ENCODE measurements around the gene TM7SF3.

The TM7SF3 gene

GRCh38 chr12:27014859-27015729 lies 910 bp upstream of the TM7SF3 start:
- DNase-seq = no peak

DNA sequence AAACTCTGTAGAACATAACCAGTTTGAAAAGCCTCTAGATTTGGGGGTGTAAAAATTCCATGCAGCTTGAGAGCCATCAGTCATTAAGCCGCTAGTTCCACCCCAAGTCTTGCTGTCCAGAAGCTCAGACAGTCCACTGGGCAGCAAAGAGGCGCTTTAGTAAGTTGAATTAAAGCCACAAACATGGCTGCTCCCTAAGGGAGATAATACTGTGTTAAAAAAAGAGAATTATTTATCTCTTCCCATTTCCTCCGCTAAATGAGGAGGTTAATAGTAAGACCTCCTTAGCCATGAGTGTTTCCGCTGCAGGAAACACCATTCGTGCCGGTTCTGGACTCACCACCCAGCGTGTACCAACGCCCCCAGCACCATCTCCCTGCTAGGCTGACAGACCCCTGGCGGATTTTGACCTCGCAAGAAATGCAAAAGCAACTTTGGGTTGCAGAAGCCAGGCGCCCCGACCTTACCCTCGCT lies 536 bp downstream of the TM7SF3 start:
- DNase-seq = no peak

DNA sequence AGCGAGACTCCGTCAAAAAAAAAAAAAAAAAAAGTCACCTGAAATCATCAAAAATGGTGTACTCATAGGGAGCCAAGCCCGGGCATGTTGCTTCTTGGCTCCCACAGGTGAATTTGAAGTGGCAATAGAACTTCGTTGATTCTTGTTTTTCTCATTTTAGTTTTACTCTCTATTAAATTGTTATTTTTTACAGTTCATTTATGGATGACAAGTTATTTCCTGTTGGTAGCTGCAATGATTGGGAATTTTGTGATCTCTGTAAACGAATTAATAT lies 1.3 kb downstream of the TM7SF3 start:
- no peak for DNase-seq

DNA sequence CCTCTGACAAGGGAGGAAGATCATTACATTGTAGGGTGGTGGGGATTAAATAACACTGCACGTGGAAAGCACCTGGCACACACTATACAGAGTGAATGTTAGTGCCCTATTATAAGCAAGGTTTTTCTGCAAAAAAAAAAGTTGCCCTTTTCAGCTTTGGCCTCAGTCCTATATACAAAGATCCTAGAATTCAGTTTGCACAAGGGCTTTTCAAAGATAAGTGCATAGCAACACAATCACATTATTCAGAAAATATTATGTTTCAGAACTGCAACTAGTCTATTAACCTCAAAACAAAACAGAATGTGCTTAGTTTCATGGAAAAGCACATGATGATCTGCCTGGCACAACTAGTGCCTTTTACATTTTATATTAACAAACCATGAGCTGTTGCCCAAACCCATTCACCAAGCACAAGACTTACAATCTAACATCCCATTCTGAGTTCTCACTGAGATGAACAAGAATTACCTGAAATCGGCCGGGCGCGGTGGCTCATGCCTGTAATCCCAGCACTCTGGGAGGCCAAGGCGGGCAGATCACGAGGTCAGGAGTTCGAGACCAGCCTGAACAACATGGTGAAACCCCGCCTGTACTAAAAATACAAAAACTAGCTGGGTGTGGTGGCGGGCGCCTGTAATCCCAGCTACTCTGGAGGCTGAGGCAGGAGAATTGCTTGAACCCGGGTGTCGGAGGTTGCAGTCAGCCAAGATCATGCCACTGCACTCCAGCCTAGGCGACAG lies 1.8 kb downstream of the TM7SF3 start:
- DNase-seq = no peak

GRCh38 chr12:27009881-27010301 lies 4.3 kb downstream of the TM7SF3 start:
- DNase-seq = no peak

DNA sequence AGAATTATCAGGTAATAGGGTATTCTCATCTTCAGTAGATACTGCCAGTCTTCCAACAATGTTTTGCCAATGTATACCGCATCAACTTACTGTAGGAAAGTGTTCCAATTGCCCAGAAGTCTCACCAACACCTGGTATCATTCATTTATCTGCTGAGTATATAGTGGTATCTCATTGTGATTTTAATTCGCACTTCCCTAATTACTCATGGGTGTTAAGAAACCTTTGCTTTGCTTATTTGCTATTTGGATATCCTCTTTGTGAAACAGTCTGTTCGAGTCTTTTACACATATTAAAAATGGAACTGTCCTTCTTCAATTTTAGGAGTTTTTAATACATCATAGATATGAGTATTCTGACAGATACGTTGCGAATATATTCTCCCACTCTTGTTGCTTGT lies 6.1 kb downstream of the TM7SF3 start:
- no peak for DNase-seq

DNA sequence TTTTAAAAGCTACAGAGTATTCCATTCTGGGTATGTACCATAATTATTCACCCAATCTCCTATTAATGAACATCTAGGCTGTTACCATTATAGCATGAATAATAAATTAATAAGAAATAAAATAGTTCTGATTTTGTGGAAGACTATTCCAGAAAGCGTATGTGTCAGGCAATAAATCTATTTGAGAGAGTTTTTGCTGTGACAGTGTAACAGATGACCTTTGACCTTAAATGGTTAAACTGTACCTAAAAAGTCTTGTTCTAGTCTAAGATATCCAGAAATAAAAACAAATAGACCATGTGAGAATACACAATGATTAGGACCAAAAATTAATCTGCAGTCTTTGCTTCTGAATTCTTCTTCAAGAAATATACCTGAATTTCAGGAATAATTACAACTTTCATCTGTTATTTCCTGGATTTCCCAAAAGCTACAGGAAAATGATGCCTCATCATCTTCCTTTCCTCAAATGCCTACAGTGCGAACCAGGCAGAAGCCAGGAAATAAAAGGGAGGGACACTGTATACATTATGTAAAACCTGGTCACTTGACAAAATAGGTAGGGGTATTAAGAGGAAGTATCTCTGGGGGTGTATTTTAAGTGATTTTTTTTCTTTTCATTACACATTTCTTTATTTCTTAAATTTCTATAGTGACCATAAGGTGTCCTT lies 7.3 kb downstream of the TM7SF3 start:
- DNase-seq = no peak

DNA sequence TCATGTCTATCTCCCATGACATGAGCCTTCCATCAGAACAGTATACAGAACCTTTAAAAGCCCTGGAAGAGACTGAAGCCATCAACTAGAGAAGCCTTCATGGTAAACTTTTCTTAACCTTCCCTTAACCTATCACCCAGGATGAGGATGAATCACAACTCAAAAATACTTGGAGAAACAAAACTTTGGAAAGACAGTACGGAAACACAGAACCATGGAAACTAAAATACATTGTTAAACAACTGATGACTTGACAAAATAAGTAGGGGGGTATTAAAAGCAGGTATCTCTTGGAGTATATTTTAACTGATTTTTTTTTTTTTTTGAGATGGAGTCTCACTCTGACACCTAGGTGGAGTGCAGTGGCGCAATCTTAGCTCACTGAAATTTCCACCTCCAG lies 8.7 kb downstream of the TM7SF3 start:
- DNase-seq = no peak

DNA sequence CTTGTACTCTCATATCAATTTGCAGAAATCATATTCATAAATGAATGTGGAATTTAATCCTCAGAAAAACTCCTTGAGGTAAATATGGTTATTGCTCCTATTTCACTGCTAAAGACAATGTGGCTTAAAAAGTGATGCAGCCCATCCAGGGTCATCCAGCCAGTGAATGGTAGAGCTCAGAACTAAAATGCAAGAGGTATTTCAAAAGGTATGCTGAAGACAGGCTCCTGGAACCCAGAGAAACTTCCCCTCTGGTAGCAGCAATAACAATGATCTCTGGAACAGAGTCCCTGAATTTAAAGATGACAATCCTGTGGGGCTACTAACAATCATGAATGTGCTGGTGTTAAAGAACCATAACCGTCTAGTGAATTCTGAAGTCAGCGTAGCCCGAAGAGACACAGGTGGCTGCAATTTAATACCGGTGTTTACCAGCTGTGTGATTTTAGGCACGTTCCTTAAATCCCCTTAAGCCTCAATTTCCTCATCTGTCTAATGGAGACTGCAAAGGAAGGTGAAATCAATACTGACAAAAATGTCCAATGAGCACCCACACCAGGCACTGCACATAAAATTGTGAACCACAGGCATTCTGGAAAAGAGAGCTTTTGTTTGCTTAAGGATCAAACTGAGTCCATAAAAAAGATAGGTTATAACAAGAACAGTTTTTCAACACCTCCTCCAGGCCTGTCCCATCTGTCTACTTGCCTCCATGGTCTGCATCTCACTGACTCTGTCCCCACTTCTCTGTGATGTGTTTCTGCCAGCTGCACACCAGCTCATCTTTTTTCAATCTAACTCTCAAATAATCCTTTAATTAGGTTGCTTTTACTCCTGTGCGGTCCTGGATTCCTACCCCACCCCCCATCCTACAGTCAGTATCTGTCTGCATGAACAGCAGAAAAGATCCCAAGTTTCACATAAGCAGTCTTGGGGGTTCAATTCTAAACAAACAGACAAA lies 10.5 kb downstream of the TM7SF3 start:
- no peak for DNase-seq

DNA sequence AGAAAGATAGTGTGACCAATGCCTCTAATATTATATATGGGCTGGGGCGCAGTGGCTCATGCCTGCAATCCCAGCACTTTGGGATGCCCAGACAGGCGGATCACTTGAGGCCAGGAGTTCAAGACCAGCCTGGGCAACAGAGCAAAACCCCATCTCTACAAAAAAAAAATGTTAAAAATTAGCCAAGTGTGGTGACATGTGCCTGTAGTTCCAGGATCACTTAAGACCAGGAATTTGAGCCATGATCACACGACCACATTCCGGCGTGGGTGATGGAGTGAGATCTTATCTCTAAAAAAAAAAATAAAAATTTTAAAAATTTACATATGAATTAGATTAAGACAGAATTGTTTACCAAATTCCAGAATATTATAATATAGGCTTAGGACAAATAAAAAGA lies 12.0 kb downstream of the TM7SF3 start:
- DNase-seq = no peak

DNA sequence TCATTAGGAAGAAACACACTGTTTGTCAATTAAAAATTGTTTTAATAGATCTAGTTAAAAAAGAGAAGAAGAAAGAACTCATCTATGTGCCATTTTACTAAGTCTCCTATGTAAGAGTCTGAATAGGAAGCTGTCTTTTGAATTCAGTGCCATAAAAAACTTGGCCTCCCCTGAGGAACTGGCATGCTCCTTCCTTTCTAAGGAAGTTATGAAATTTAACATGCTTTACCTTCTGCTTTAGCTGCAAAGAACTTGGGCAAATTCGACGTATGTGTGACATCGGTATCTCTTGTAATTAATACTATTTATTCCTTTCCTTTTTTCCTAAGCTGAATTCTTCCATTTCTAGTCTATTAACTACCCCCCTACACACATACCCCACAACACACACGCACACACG lies 12.5 kb downstream of the TM7SF3 start:
- no peak for DNase-seq

DNA sequence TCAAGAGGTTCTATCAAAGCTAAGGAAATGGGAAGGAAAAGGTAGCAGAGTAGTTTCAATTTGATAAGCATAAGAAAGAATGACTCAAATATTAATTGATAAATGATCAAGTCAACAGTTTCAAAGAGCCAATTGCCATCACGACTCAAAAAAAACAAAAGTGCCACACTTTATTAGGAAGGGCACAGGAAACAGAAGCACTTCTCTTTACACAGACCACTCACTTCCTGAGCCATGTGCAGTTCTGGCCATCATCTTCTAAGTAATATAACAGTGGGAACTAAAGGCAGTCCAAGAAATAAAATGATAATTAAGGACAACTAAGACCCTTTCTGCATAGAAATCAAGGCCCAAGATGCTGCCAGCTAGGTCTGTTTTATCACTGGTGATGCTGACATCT lies 13.2 kb downstream of the TM7SF3 start:
- no peak for DNase-seq

- no peak for DNase-seq
Measured at GRCh38 chr12:26997003-26997402, 17.2 kb downstream of the TM7SF3 start.

GRCh38 chr12:26995706-26996105 lies 18.5 kb downstream of the TM7SF3 start:
- no peak for DNase-seq

DNA sequence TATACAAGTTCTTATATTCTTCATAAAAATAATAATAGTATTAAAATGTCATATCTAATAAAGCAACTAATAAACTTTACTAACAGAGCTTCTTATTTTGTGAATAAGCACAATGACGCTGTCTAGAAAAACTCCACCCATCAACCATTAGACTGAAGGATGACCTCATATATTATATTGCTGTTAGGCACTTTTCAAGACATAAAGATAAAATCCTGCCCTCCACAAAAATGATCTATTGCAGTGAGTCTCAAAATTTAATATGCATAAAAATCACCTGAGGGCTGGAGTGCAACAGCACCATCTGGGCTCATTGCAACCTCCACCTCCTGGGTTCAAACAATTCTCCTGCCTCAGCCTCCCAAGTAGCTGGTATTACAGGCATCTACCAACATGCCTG lies 20.1 kb downstream of the TM7SF3 start:
- no peak for DNase-seq

- no peak for DNase-seq
Measured at GRCh38 chr12:26991826-26992225, 22.4 kb downstream of the TM7SF3 start.

GRCh38 chr12:26989873-26990272 lies 24.3 kb downstream of the TM7SF3 start:
- DNase-seq = no peak

DNA sequence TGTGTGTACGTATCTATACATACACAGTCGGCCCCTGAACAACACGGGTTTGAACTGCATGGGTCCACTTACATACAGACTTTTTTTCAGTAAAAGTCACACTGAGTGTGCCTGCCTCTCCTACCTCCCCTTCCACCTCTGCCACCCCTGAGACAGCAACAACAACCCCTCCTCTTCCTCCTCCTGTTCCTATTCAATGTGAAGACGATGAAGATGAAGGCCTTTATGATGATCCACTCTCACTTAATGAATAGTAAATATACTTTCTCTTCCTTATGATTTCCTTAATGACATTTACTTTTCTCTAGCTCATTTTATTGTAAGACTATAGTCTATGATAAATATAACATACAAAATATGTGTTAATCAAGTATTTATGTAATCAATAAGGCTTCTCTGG lies 25.5 kb downstream of the TM7SF3 start:
- DNase-seq = no peak

- no peak for DNase-seq
Measured at GRCh38 chr12:26987634-26988424, 26.4 kb downstream of the TM7SF3 start.

- no peak for DNase-seq
Measured at GRCh38 chr12:26982866-26983265, 31.3 kb downstream of the TM7SF3 start.

DNA sequence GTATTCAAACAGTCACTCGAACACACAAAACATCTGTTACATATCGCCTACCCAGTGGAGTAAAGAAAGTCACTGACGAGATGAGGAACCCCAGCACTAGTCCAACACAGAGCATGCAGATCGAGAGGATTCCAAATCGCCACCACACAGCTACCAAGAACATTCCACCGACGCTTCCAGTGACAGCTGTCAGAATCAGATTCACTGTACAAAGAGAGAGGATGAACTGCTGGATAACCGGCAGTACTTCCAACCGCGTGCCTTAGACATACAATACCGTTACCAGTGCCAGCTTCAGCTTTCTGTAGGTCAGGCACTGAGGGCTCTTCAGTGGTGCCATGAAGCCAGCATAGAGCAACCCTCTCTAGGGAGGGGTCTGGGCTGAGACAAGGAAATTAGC lies 34.5 kb downstream of the TM7SF3 start:
- no peak for DNase-seq

DNA sequence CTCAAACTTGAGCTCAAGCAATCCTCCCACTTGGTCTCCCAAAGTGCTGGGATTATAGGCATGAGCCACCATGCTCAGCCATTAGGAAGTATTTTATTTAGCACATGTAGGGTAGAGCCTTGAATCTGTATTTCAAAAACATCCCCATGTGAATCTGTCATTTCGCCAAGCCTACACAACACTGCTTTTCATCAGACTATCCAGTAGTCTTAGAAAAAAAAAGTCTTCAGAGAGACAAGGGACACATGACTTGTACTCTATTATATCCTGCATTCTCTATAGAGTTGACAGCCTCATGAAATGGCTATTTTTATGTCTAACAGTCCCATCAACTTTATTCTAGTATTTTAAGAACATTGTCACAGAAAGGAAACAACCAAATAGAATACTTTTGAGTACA lies 35.4 kb downstream of the TM7SF3 start:
- no peak for DNase-seq
